ENCODE results near the gene BASP1. TPM values are rescaled to one million over a fixed set of nuclear protein-coding genes. Genes with fewer than 3 reads are reported as not detected.
A peak's percentile ranks its signal among the peaks of the same experiment; 100 is the strongest.
"Not testable (repeated sequence)": the region's sequence is repeated elsewhere in the genome, so short reads cannot be mapped to it uniquely, and the experiment has no call there.

Gene BASP1
- total and polyA plus RNA-seq, 2 experiments from 2014 or later, result 87.5 to 114 TPM

DNA sequence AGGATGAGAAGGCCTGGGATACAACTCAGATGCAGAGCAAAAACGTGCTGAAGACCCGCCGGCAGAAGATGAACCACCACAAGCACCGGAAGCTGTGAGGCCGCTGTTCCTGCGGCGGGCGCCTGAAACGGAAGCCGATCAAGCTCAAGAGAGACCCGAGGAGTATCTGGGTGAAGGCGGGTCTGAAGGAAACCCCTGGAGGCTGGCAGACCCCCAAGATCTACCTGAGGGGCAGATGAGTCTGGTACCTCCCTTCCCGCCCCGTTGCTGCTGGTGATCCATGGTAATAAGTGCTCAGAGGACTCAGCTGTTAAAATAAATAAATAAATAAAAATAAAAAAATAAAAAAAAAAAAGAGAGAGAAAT, 89.3 kb downstream of the BASP1 start (continued):
- TF ChIP-seq EZH2 (IDR thresholded peaks at IDR 0.05; ENCODE audit: low read depth, unreplicated experiment) (no peak), CTCF (conservative IDR thresholded peaks at IDR 0.05; ENCODE audit: low read depth in 2 of 2) (no peak), POLR2AphosphoS5 (IDR thresholded peaks at IDR 0.05; ENCODE audit: low read depth) (no peak), STAT1 (IDR thresholded peaks at IDR 0.05; ENCODE audit: unreplicated experiment) (no peak), NANOG (IDR thresholded peaks at IDR 0.05; ENCODE audit: borderline replicate concordance) (no peak)
- TF ChIP-seq, protein P1, sequence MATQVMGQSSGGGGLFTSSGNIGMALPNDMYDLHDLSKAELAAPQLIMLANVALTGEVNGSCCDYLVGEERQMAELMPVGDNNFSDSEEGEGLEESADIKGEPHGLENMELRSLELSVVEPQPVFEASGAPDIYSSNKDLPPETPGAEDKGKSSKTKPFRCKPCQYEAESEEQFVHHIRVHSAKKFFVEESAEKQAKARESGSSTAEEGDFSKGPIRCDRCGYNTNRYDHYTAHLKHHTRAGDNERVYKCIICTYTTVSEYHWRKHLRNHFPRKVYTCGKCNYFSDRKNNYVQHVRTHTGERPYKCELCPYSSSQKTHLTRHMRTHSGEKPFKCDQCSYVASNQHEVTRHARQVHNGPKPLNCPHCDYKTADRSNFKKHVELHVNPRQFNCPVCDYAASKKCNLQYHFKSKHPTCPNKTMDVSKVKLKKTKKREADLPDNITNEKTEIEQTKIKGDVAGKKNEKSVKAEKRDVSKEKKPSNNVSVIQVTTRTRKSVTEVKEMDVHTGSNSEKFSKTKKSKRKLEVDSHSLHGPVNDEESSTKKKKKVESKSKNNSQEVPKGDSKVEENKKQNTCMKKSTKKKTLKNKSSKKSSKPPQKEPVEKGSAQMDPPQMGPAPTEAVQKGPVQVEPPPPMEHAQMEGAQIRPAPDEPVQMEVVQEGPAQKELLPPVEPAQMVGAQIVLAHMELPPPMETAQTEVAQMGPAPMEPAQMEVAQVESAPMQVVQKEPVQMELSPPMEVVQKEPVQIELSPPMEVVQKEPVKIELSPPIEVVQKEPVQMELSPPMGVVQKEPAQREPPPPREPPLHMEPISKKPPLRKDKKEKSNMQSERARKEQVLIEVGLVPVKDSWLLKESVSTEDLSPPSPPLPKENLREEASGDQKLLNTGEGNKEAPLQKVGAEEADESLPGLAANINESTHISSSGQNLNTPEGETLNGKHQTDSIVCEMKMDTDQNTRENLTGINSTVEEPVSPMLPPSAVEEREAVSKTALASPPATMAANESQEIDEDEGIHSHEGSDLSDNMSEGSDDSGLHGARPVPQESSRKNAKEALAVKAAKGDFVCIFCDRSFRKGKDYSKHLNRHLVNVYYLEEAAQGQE (IDR thresholded peaks at IDR 0.05; ENCODE audit: unreplicated experiment), result no peak

DNA sequence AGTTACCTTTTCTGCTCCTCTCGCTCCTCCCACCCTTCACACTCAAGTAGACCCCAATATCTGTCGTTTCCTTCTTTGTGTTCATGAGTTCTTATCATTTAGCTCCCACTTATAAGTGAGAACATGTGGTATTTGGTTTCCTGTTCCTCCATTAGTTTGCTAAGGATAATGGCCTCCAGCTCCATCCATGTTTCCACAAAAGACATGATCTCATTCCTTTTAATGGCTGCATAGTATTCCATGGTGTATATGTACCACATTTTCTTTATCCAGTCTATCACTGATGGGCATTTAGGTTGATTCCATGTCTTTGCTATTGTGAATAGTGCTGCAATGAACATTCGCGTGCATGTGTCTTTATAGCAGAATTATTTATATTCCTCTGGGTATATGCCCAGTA, 90.0 kb downstream of the BASP1 start:
- not testable (repeated sequence) for H3F3A ChIP-seq (replicated peaks; ENCODE audit: low read depth); H3K4me1 Mint-ChIP-seq; H2AFZ ChIP-seq; H3K79me2 ChIP-seq (replicated peaks; ENCODE audit: insufficient read depth); H3K9me2 ChIP-seq (ENCODE audit: insufficient read depth); H3K4me2 ChIP-seq; H4K20me1 ChIP-seq (replicated peaks; ENCODE audit: insufficient read depth); DNase-seq (ENCODE audit: low spot score); H3K36me3 ChIP-seq (ENCODE audit: insufficient read depth); ATAC-seq; H3K27ac Mint-ChIP-seq; H3K36me3 Mint-ChIP-seq (ENCODE audit: low read depth); H3K4me3 Mint-ChIP-seq; H3K27ac ChIP-seq (ENCODE audit: low read depth); H3K27me3 Mint-ChIP-seq (ENCODE audit: insufficient read depth, low read depth, poor library complexity); H3K4me3 ChIP-seq; H3K9me3 Mint-ChIP-seq; H3K27me3 ChIP-seq (ENCODE audit: insufficient read depth); H3K4me1 ChIP-seq (ENCODE audit: insufficient read depth)

DNA sequence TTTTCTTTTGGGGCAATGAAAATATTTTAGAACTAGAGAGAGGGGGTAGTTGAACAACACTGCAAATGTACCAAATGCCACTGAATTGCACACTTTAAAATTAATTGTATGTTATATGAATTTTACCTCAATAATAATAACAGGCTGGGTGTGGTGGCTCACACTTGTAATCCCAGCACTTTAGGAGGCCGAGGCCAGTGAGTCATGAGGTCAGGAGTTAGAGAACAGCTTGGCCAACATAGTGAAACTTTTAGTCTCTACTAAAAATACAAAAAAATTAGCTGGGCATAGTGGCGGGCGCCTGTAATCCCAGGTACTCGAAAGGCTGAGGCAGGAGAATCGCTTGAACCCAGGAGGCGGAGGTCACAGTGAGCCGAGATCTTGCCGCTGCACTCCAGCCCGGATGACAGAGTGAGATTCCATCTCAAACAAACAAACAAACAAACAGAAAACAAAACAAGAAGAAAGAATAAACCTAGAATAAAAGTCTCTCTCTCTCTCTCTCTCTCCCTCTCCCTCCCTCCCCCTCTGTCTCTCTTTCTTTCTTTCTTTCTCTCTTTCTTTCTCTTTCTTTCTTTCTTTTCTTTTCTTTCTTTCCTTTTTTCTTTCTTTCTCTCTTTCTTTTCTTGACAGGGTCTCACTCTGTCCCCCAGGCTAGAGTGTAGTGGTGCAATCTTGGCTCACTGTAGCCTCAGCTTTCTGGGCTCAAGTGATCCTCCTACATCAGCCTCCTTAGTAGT, 91.1 kb downstream of the BASP1 start:
- Histone ChIP-seq H3K4me1 (ENCODE audit: insufficient read depth) (peaks cover 4% of the 10 kb centered on the region; the same call in 1 of the 2 replicates), H3K27me3 (ENCODE audit: insufficient read depth) (no peaks in the 10 kb centered on the region), H3K9me2 (ENCODE audit: insufficient read depth) (0 out of 2 replicates have a peak, but pooled peaks cover 5% of the 10 kb centered on the region), H4K20me1 (replicated peaks; ENCODE audit: insufficient read depth) (no peaks in the 10 kb centered on the region), H3K79me2 (replicated peaks; ENCODE audit: insufficient read depth) (no peaks in the 10 kb centered on the region), H3K4me2 (no peak overlapping the region), H3K4me3 (no peak overlapping the region), H3K36me3 (ENCODE audit: insufficient read depth) (no peaks in the 10 kb centered on the region), H2AFZ (0 out of 2 replicates have a peak overlapping the region, but pooled peaks have one; percentile 32), H3K27ac (ENCODE audit: low read depth) (no peak overlapping the region), H3F3A (replicated peaks; ENCODE audit: low read depth) (no peaks in the 10 kb centered on the region)
- H3K9me3 Mint-ChIP-seq, result peaks cover 2% of the 10 kb centered on the region; the same call in 1 of the 3 replicates
- ATAC-seq (no peak), DNase-seq (ENCODE audit: low spot score) (no peak)
- peaks cover 8% of the 10 kb centered on the region; the same call in 2 of the 3 replicates for H3K4me1 Mint-ChIP-seq
- no peaks in the 10 kb centered on the region for H3K36me3 Mint-ChIP-seq (ENCODE audit: low read depth)
- H3K27ac Mint-ChIP-seq, result no peak overlapping the region
- no peak overlapping the region for H3K4me3 Mint-ChIP-seq
- H3K27me3 Mint-ChIP-seq (ENCODE audit: insufficient read depth, low read depth, poor library complexity), result peaks cover 1% of the 10 kb centered on the region
- TF ChIP-seq JUNB (IDR thresholded peaks at IDR 0.05; ENCODE audit: unreplicated experiment) (no peak), POLR2AphosphoS5 (IDR thresholded peaks at IDR 0.05; ENCODE audit: low read depth) (no peak), ZNF331 (CRISPR knock-in tag; IDR thresholded peaks at IDR 0.05; ENCODE audit: low read depth) (no peak)

Data from GM23338 (cell line).